D721Med (cell line): ENCODE measurements around the gene PHLDA2.

Experiments used
- DNase-seq: peaks from one replicate; pipeline ENCODE4 v3.0.0; 2011; ENCODE audit warnings: low spot score; ENCODE audit not compliant: insufficient read length
- FAIRE-seq: peaks from 2 replicates; lab custom pipeline; 2011; peaks lifted over from hg19 to GRCh38; lab: Jason Lieb, UNC
- TF ChIP-seq, protein P1 (sequence below): IDR thresholded peaks from 2 replicates; pipeline ENCODE4 v1.5.1; 2012; ENCODE audit warnings: mild to moderate bottlenecking, control low read depth; ENCODE audit not compliant: insufficient read depth; ENCODE audit errors: missing control alignments

The PHLDA2 gene

DNA sequence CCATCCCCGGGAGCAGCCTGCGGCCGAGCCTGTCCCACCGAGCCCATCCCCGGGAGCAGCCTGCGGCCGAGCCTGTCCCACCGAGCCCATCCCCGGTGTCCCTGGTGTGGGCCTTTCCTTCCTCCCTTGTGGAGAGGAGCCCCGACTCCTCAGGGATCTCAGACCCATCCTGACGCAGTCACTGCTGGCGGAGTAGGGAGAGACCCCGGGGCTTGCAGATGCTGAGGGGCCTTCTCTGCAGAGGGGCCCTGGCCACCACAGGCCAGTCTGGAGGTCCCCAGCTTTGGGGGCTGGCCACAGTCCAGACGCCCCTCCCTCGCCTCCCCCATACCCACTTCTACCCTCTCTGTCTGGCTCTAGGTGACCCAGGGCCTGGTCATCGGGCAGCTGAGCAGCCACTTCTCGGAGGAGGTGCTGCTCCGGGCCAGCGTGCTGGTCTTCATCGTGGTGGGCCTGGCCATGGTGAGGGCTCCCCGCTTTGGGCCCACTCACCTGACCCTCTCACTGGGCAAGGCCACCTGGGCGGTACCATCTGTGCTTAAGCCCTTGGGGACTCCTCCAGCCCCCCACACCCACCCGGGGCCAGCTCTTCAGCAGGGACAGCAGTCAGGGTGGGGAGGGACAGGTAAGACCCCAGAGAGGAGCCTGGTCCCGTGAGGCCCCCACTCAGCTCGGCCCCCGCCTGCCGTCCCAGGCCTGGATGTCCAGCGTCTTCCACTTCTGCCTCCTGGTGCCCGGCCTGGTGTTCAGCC lies 7.3 kb downstream of the PHLDA2 start:
- no peak for DNase-seq
- TF ChIP-seq, protein P1, sequence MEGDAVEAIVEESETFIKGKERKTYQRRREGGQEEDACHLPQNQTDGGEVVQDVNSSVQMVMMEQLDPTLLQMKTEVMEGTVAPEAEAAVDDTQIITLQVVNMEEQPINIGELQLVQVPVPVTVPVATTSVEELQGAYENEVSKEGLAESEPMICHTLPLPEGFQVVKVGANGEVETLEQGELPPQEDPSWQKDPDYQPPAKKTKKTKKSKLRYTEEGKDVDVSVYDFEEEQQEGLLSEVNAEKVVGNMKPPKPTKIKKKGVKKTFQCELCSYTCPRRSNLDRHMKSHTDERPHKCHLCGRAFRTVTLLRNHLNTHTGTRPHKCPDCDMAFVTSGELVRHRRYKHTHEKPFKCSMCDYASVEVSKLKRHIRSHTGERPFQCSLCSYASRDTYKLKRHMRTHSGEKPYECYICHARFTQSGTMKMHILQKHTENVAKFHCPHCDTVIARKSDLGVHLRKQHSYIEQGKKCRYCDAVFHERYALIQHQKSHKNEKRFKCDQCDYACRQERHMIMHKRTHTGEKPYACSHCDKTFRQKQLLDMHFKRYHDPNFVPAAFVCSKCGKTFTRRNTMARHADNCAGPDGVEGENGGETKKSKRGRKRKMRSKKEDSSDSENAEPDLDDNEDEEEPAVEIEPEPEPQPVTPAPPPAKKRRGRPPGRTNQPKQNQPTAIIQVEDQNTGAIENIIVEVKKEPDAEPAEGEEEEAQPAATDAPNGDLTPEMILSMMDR: no peak
- FAIRE-seq: no peak

DNA sequence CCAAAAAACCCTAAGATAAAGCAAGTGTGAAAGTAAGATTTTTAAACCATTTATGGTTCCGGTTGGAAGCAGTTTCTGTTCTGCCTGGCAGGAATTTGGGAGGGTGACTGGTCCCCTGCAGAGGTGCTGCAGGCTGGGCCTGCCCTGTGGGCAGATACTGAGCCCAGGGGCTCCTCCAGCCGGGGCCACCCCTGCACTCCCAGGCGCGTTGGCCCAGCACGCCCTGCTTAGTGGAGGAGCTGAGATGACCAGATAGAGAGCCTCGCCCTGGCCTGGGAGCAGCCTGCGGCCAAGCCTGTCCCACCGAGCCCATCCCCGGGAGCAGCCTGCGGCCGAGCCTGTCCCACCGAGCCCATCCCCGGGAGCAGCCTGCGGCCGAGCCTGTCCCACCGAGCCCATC lies 8.0 kb downstream of the PHLDA2 start:
- DNase-seq (no peak), FAIRE-seq (no peak)
- TF ChIP-seq, protein P1: no peak

DNA sequence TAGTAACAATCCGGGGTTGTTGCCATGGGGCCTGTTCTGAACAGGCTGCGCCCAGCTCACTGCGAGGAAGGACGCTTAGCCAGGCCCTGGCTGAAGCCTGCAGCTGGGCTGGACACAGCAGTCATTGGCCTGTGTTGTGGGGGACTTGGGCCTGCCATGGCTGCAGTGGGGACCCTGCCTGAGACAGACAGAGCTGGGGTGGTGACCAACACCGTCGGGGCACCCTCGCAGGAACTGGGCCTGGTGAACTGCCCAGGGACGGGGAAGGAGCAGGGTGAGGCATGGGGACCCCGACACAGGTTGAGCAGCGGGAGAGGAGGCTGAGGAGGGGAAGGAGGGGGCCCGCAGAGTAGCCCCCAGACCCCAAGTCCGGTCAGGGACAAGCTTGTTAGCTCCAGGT lies 8.9 kb downstream of the PHLDA2 start:
- no peak for FAIRE-seq
- TF ChIP-seq, protein P1: no peak
- no peak for DNase-seq

- no peak for DNase-seq
- FAIRE-seq: no peak
- TF ChIP-seq, protein P1: no peak
Measured at GRCh38 chr11:2919837-2920236, 9.4 kb downstream of the PHLDA2 start.

- FAIRE-seq (no peak), DNase-seq (no peak)
- TF ChIP-seq, protein P1: no peak
Measured at GRCh38 chr11:2919188-2919587, 10.0 kb downstream of the PHLDA2 start.

- TF ChIP-seq, protein P1: no peak
- FAIRE-seq (no peak), DNase-seq (no peak)
Measured at GRCh38 chr11:2917842-2918490, 11.3 kb downstream of the PHLDA2 start.
